OCI-LY3 (cell line): ENCODE data around the gene ERC2.

ENCODE experiments used
- CTCF ChIP-seq: fragments of 200-600, 300-600 bp; sonication (generic); IDR thresholded peaks from 2 replicates; pipeline ENCODE4 v1.5.1; 2014; ENCODE audit warnings: antibody characterized with exemption, low read length, low read depth
- EZH2phosphoT487 ChIP-seq: fragments of 200-600 bp; shearing (Covaris generic); IDR thresholded peaks from 2 replicates; pipeline ENCODE4 v1.6.1; 2018; ENCODE audit warnings: antibody characterized with exemption, mixed run types, low read depth

GRCh38 chr3:55598224-55598623, 870.0 kb downstream of the ERC2 start:
- TF ChIP-seq CTCF (no peak), EZH2phosphoT487 (no peak)
